Liver (tissue), 9 donors: ENCODE measurements around the gene DTD1. TPM values are rescaled to one million over a fixed set of nuclear protein-coding genes. Genes with fewer than 3 reads are reported as not detected.

Source experiments
- DNase-seq: peaks from one replicate; pipeline ENCODE4 v3.0.0-alpha.2; 2017; ENCODE audit warnings: low spot score
- H3K27ac ChIP-seq, 2 donors: one replicate each; pipeline ENCODE4 v1.7.0; 2013; ENCODE audit warnings: inconsistent platforms in 2 of 2, low read length in 2 of 2, control low read depth in 1 of 2, low read depth in 1 of 2, mild to moderate bottlenecking in 1 of 2
- H3K27me3 ChIP-seq, 4 donors: one replicate each; pipeline versions ENCODE4 v1.6.1 to v1.7.0; 2013; ENCODE audit warnings: low read length in 3 of 4, inconsistent platforms in 1 of 4, mild to moderate bottlenecking in 1 of 4, moderate library complexity in 1 of 4; ENCODE audit not compliant: control insufficient read depth in 4 of 4, insufficient read depth in 4 of 4
- H3K36me3 ChIP-seq, 4 donors: one replicate each; pipeline versions ENCODE4 v1.6.1 to v1.7.0; 2013; ENCODE audit warnings: low read length in 3 of 4, mild to moderate bottlenecking in 3 of 4, low read depth in 1 of 4, moderate library complexity in 1 of 4; ENCODE audit not compliant: control insufficient read depth in 4 of 4, insufficient read depth in 3 of 4
- H3K4me1 ChIP-seq, 4 donors: one replicate each; pipeline versions ENCODE4 v1.6.1 to v1.7.0; 2013; ENCODE audit warnings: low read length in 3 of 4, mild to moderate bottlenecking in 3 of 4, moderate library complexity in 1 of 4; ENCODE audit not compliant: control insufficient read depth in 4 of 4, insufficient read depth in 4 of 4
- H3K4me3 ChIP-seq, 3 donors: one replicate each; pipeline versions ENCODE4 v1.6.1 to v1.7.0; 2013; ENCODE audit warnings: low read length in 3 of 3, control low read depth in 1 of 3, low read depth in 1 of 3, mild to moderate bottlenecking in 1 of 3
- H3K9ac ChIP-seq, 2 donors: one replicate each; pipeline ENCODE4 v1.7.0; 2013; ENCODE audit warnings: low read length in 2 of 2, mild to moderate bottlenecking in 2 of 2, moderate library complexity in 2 of 2, control low read depth in 1 of 2, low read depth in 1 of 2
- H3K9me3 ChIP-seq, 4 donors: one replicate each; pipeline versions ENCODE4 v1.6.1 to v1.7.0; 2013; ENCODE audit warnings: low read length in 3 of 4; ENCODE audit not compliant: control insufficient read depth in 4 of 4
- EGR1 ChIP-seq, 2 donors: IDR thresholded peaks; 2 replicates each; pipeline ENCODE4 v1.6.1; 2016 to 2018; ENCODE audit warnings: antibody characterized with exemption in 2 of 2, low read depth in 2 of 2
- FOXA1 ChIP-seq: IDR thresholded peaks from 2 replicates; pipeline ENCODE4 v1.6.1; 2016; ENCODE audit warnings: antibody characterized with exemption
- FOXA2 ChIP-seq: IDR thresholded peaks from 2 replicates; pipeline ENCODE4 v1.6.1; 2016; ENCODE audit warnings: antibody characterized with exemption
- GABPA ChIP-seq, 2 donors: IDR thresholded peaks in 1 of 2; conservative IDR thresholded peaks in 1 of 2; 2 replicates each; pipeline ENCODE4 v1.6.1; 2016; ENCODE audit warnings: antibody characterized with exemption in 2 of 2, mild to moderate bottlenecking in 1 of 2, moderate library complexity in 1 of 2
- HNF4A ChIP-seq, 2 donors: conservative IDR thresholded peaks; 2 replicates each; pipeline ENCODE4 v1.6.1; 2016; ENCODE audit warnings: antibody characterized with exemption in 2 of 2, mild to moderate bottlenecking in 2 of 2
- HNF4G ChIP-seq: IDR thresholded peaks from 2 replicates; pipeline ENCODE4 v1.6.1; 2016; ENCODE audit warnings: antibody characterized with exemption
- JUND ChIP-seq, 2 donors: IDR thresholded peaks; 2 replicates each; pipeline ENCODE4 v1.6.1; 2016; ENCODE audit warnings: antibody characterized with exemption in 2 of 2
- NR2F2 ChIP-seq: IDR thresholded peaks from 2 replicates; pipeline ENCODE4 v1.6.1; 2016; ENCODE audit warnings: antibody characterized with exemption
- RAD21 ChIP-seq, 2 donors: IDR thresholded peaks; 2 replicates each; pipeline ENCODE4 v1.6.1; 2016; ENCODE audit warnings: antibody characterized with exemption in 2 of 2, mild to moderate bottlenecking in 2 of 2
- RXRA ChIP-seq, 2 donors: IDR thresholded peaks; 2 replicates each; pipeline ENCODE4 v1.6.1; 2017 to 2018; ENCODE audit warnings: antibody characterized with exemption in 2 of 2, mild to moderate bottlenecking in 1 of 2
- SP1 ChIP-seq: IDR thresholded peaks from 2 replicates; pipeline ENCODE4 v1.6.1; 2018; ENCODE audit warnings: antibody characterized with exemption, mild to moderate bottlenecking
- TAF1 ChIP-seq: conservative IDR thresholded peaks from 2 replicates; pipeline ENCODE4 v1.6.1; 2016; ENCODE audit warnings: antibody characterized with exemption, mild to moderate bottlenecking
- YY1 ChIP-seq: IDR thresholded peaks from 2 replicates; pipeline ENCODE4 v1.6.1; 2016; ENCODE audit warnings: antibody characterized with exemption, mild to moderate bottlenecking
- WGBS: extraction: QIAGEN DNeasy Blood & Tissue Kit; methylation state at CpG from one replicate; pipeline ENCODE4 v1.1.7; 2013; 5-methylcytosine and 5-hydroxymethylcytosine counted together
- polyA plus RNA-seq, 2 donors: library from polyadenylated mRNA; stranded (reverse) in 1 of 2; unstranded in 1 of 2; fragments of 200-250 nt in 1 of 2; fragments of >200 nt in 1 of 2; fragmentation: Nextera tagmentation in 1 of 2; extraction: Ambion mirVana in 1 of 2; gene quantifications; one replicate each; pipeline versions ENCODE4 v1.2.1 to v1.2.3, GENCODE V29; 2013 to 2015
- total RNA-seq, 2 donors: library from RNA; depleted of rRNA; stranded (reverse); fragments of >200 nt; gene quantifications; one replicate each; pipeline ENCODE4 v1.2.3, GENCODE V29; 2014
- TF ChIP-seq, protein P1 (sequence below): IDR thresholded peaks from 2 replicates; pipeline ENCODE4 v1.6.1; 2016; ENCODE audit warnings: antibody characterized with exemption
- TF ChIP-seq, protein P2 (sequence below): fragments of 150-350 bp; IDR thresholded peaks from 2 replicates; pipeline ENCODE4 v1.5.1; 2017; ENCODE audit warnings: improper control_type of control experiment, low read depth, low read length; ENCODE audit not compliant: missing input control
- TF ChIP-seq, protein P3 (sequence below): IDR thresholded peaks from 2 replicates; pipeline ENCODE4 v1.6.1; 2016; ENCODE audit warnings: antibody characterized with exemption
- TF ChIP-seq, protein P4 (sequence below): IDR thresholded peaks from 2 replicates; pipeline ENCODE4 v1.6.1; 2016; ENCODE audit warnings: antibody characterized with exemption
- TF ChIP-seq, protein P5 (sequence below): IDR thresholded peaks from 2 replicates; pipeline ENCODE4 v1.6.1; 2016; ENCODE audit warnings: antibody characterized with exemption, mild to moderate bottlenecking
- donor health status: healthy.
- donor health status: healthy.
- donor health status: healthy.
- donor health status: healthy.
- donor health status: healthy.

Gene DTD1
- total and polyA plus RNA-seq, 4 donors = 7.8 to 11.3 (median 10.1) TPM

DNA sequence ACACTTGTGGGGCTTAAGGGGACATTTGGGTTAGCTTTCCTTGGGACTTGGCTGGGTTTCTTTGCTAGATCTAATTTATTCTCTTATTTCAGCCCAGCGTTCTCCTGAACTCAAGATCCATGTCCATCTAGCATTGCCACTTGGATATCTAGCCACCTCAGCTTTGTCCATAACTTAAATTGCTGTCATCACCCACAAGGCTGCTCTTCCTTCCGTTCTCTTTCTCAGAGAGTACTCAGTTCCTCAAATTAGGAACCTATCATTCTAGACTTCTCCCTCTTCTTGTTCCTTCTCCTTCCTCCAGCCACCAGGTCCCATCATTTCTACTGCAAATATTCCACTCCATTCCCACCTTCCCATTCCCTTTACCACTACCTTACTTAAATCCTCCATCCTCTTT lies 16.3 kb upstream of the DTD1 start:
- Histone ChIP-seq H3K27ac (no peak overlapping the region), H3K4me3 (no peak overlapping the region), H3K9me3 (no peaks in the 10 kb centered on the region), H3K9ac (no peak overlapping the region), H3K36me3 (peaks cover 5 to 15% (median 8%) of the 10 kb centered on the region in 4 donors), H3K27me3 (no peaks in the 10 kb centered on the region), H3K4me1 (peaks cover 2 to 8% (median 5%) of the 10 kb centered on the region in 4 donors)
- no peak for DNase-seq
- WGBS = 92% methylated on average over 2 of the region's 2 CpGs
- TF ChIP-seq, protein P1, sequence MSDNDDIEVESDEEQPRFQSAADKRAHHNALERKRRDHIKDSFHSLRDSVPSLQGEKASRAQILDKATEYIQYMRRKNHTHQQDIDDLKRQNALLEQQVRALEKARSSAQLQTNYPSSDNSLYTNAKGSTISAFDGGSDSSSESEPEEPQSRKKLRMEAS = no peak
- TF ChIP-seq YY1 (no peak), RXRA (IDR thresholded peaks at IDR 0.05) (no peak), GABPA (IDR thresholded peaks at IDR 0.05 in 1 of 2, conservative IDR thresholded peaks at IDR 0.05 in 1 of 2) (no peak), RAD21 (IDR thresholded peaks at IDR 0.05) (no peak), JUND (IDR thresholded peaks at IDR 0.05) (no peak), NR2F2 (no peak), HNF4A (conservative IDR thresholded peaks at IDR 0.05) (no peak), FOXA1 (no peak), EGR1 (IDR thresholded peaks at IDR 0.05; ENCODE audit: low read depth in 2 of 2) (no peak), HNF4G (no peak), FOXA2 (no peak), TAF1 (no peak), SP1 (no peak)
- TF ChIP-seq, protein P2, sequence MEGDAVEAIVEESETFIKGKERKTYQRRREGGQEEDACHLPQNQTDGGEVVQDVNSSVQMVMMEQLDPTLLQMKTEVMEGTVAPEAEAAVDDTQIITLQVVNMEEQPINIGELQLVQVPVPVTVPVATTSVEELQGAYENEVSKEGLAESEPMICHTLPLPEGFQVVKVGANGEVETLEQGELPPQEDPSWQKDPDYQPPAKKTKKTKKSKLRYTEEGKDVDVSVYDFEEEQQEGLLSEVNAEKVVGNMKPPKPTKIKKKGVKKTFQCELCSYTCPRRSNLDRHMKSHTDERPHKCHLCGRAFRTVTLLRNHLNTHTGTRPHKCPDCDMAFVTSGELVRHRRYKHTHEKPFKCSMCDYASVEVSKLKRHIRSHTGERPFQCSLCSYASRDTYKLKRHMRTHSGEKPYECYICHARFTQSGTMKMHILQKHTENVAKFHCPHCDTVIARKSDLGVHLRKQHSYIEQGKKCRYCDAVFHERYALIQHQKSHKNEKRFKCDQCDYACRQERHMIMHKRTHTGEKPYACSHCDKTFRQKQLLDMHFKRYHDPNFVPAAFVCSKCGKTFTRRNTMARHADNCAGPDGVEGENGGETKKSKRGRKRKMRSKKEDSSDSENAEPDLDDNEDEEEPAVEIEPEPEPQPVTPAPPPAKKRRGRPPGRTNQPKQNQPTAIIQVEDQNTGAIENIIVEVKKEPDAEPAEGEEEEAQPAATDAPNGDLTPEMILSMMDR = no peak
- TF ChIP-seq, protein P3, sequence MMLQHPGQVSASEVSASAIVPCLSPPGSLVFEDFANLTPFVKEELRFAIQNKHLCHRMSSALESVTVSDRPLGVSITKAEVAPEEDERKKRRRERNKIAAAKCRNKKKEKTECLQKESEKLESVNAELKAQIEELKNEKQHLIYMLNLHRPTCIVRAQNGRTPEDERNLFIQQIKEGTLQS = no peak
- TF ChIP-seq, protein P4, sequence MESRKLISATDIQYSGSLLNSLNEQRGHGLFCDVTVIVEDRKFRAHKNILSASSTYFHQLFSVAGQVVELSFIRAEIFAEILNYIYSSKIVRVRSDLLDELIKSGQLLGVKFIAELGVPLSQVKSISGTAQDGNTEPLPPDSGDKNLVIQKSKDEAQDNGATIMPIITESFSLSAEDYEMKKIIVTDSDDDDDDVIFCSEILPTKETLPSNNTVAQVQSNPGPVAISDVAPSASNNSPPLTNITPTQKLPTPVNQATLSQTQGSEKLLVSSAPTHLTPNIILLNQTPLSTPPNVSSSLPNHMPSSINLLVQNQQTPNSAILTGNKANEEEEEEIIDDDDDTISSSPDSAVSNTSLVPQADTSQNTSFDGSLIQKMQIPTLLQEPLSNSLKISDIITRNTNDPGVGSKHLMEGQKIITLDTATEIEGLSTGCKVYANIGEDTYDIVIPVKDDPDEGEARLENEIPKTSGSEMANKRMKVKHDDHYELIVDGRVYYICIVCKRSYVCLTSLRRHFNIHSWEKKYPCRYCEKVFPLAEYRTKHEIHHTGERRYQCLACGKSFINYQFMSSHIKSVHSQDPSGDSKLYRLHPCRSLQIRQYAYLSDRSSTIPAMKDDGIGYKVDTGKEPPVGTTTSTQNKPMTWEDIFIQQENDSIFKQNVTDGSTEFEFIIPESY = no peak
- TF ChIP-seq, protein P5, sequence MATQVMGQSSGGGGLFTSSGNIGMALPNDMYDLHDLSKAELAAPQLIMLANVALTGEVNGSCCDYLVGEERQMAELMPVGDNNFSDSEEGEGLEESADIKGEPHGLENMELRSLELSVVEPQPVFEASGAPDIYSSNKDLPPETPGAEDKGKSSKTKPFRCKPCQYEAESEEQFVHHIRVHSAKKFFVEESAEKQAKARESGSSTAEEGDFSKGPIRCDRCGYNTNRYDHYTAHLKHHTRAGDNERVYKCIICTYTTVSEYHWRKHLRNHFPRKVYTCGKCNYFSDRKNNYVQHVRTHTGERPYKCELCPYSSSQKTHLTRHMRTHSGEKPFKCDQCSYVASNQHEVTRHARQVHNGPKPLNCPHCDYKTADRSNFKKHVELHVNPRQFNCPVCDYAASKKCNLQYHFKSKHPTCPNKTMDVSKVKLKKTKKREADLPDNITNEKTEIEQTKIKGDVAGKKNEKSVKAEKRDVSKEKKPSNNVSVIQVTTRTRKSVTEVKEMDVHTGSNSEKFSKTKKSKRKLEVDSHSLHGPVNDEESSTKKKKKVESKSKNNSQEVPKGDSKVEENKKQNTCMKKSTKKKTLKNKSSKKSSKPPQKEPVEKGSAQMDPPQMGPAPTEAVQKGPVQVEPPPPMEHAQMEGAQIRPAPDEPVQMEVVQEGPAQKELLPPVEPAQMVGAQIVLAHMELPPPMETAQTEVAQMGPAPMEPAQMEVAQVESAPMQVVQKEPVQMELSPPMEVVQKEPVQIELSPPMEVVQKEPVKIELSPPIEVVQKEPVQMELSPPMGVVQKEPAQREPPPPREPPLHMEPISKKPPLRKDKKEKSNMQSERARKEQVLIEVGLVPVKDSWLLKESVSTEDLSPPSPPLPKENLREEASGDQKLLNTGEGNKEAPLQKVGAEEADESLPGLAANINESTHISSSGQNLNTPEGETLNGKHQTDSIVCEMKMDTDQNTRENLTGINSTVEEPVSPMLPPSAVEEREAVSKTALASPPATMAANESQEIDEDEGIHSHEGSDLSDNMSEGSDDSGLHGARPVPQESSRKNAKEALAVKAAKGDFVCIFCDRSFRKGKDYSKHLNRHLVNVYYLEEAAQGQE = no peak
